Measurements from ENCODE around the gene ATP5PO. TPM values are rescaled to one million over a fixed set of nuclear protein-coding genes. Genes with fewer than 3 reads are reported as not detected.

ATP5PO gene
- total and polyA plus RNA-seq, 2 of the 13 experiments (the other 11 are each of a cell fraction or from before 2014, with no cell fraction given) = 256 to 297 TPM

DNA sequence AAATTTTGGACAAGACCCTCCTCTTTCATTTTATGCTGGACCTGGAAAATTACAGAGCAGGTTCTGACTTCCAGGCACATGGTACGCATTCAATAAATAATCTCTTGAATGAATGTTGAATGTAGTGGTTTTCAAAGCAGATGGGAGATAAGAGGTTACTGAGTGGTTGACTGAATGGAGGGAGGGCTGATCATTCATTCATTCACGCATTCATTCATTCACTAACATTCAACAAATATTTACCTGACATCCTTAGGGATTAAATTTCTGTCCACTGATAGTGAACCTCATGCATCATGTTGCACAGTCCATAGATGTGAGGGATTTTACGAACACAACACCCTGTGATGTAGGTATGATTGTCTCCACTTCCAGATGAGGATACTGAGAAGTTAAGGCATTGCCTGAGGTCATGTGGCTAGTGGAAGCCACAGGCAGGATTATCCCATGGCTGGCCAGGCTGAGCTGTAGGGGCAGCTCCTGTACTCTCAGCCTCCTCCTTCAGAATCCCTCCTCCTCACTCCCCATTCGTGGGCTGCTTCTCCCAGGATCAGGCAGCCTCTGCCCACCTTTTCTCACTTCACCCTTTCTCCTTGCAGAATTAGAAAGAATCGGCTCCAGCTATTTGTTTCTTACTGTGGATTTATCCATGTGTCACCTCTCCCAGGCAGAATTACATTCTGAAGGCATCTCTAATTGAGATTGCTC, 48.4 kb upstream of the ATP5PO start:
- BruUV-seq (replicated peaks) = no TSS peak
- Histone ChIP-seq H3K4me1 (ENCODE audit: insufficient read depth, low read length) (peaks cover 29% of the 10 kb centered on the region), H3K36me3 (replicated peaks in 1 of 2; ENCODE audit: control insufficient read depth in 1 of 2, insufficient read depth in 2 of 2, low read length in 2 of 2) (no peaks in the 10 kb centered on the region), H3K4me2 (ENCODE audit: low read depth, low read length) (no peak overlapping the region), H3K9ac (ENCODE audit: insufficient read depth, low read depth, low read length) (no peak overlapping the region), H3K79me2 (ENCODE audit: insufficient read depth, low read length) (no peaks in the 10 kb centered on the region), H3K27me3 (ENCODE audit: control insufficient read depth in 1 of 2, insufficient read depth in 2 of 2, low read length in 2 of 2) (peaks cover 0 to 2% of the 10 kb centered on the region in 2 experiments; a peak in 1 of 5 replicates), H2AFZ (ENCODE audit: low read length) (no peak overlapping the region), H3K27ac (ENCODE audit: extremely low read length, insufficient read depth, low read length) (no peak overlapping the region), H4K20me1 (ENCODE audit: insufficient read depth, low read length) (no peaks in the 10 kb centered on the region), H3K9me3 (ENCODE audit: low read length) (no peaks in the 10 kb centered on the region), H3K4me3 (replicated peaks in 1 of 3; ENCODE audit: insufficient read depth in 1 of 3, low read depth in 2 of 3, low read length in 3 of 3) (no peak overlapping the region)
- TF ChIP-seq ZNF292 (CRISPR knock-in tag; IDR thresholded peaks at IDR 0.05; ENCODE audit: borderline replicate concordance, low read depth) (no peak), RBAK (CRISPR knock-in tag; IDR thresholded peaks at IDR 0.05) (no peak), XRCC5 (optimal IDR thresholded peaks at IDR 0.05; ENCODE audit: low read length) (no peak), ZNF3 (CRISPR knock-in tag; IDR thresholded peaks at IDR 0.05) (no peak), MTF2 (CRISPR knock-in tag; IDR thresholded peaks at IDR 0.05; ENCODE audit: borderline replicate concordance) (no peak), ZNF124 (CRISPR knock-in tag; IDR thresholded peaks at IDR 0.05) (no peak), RFXANK (CRISPR knock-in tag; IDR thresholded peaks at IDR 0.05) (no peak)
- TF ChIP-seq, protein P1, sequence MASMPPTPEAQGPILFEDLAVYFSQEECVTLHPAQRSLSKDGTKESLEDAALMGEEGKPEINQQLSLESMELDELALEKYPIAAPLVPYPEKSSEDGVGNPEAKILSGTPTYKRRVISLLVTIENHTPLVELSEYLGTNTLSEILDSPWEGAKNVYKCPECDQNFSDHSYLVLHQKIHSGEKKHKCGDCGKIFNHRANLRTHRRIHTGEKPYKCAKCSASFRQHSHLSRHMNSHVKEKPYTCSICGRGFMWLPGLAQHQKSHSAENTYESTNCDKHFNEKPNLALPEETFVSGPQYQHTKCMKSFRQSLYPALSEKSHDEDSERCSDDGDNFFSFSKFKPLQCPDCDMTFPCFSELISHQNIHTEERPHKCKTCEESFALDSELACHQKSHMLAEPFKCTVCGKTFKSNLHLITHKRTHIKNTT (CRISPR knock-in tag; IDR thresholded peaks at IDR 0.05) = no peak
- 21% methylated on average over 5 of the region's 5 CpGs for WGBS (ENCODE audit: low lambda C conversion rate)
- ChIA-PET CTCF (ENCODE audit: low intra/inter-chr PET ratio, low total read pairs) (no interaction called here), POLR2A (no interaction called here)
- intact Hi-C loops (cut with micrococcal nuclease; ENCODE audit: unreplicated experiment) (no loop called here), in situ Hi-C loops (cut with HindIII; ENCODE audit: extremely low pct_ligation_motif_present, low pct_unique_long_range_greater_than_20kb) (no loop called here)
- ATAC-seq (no peak), DNase-seq (ENCODE audit: low spot score) (no peak), FAIRE-seq (no peak)

DNA sequence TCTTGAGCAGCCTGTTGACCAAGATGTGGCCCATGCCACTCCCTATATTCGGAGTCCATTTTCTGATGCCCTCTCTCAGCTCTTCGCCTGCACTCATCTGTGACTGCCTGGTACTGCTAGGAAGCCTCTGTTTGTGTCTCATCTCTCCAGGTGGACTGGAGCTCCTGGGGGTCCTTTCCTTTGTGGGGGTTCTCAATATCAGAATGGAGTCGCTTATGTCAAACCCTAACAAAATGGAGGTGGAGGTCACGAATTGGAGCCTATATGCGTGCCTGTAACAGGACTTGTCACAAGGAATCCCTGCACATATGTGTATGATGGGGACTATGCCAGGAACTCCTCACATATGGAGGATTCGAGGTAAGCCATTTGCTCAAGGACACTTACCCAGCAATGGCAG, 46.7 kb upstream of the ATP5PO start:
- 43% methylated on average over 6 of the region's 6 CpGs for WGBS (ENCODE audit: low lambda C conversion rate)
- Histone ChIP-seq H3K27ac (ENCODE audit: extremely low read length, insufficient read depth, low read length) (no peak overlapping the region), H4K20me1 (ENCODE audit: insufficient read depth, low read length) (no peaks in the 10 kb centered on the region), H3K9ac (ENCODE audit: insufficient read depth, low read depth, low read length) (no peak overlapping the region), H3K4me1 (ENCODE audit: insufficient read depth, low read length) (peaks cover 11% of the 10 kb centered on the region), H3K27me3 (ENCODE audit: control insufficient read depth in 1 of 2, insufficient read depth in 2 of 2, low read length in 2 of 2) (peaks cover 0 to 2% of the 10 kb centered on the region in 2 experiments; a peak in 1 of 5 replicates), H3K36me3 (replicated peaks in 1 of 2; ENCODE audit: control insufficient read depth in 1 of 2, insufficient read depth in 2 of 2, low read length in 2 of 2) (no peaks in the 10 kb centered on the region), H3K79me2 (ENCODE audit: insufficient read depth, low read length) (no peaks in the 10 kb centered on the region), H3K4me3 (replicated peaks in 1 of 3; ENCODE audit: insufficient read depth in 1 of 3, low read depth in 2 of 3, low read length in 3 of 3) (no peak overlapping the region), H2AFZ (ENCODE audit: low read length) (no peak overlapping the region), H3K4me2 (ENCODE audit: low read depth, low read length) (no peak overlapping the region), H3K9me3 (ENCODE audit: low read length) (no peaks in the 10 kb centered on the region)
- in situ Hi-C loops (cut with HindIII; ENCODE audit: extremely low pct_ligation_motif_present, low pct_unique_long_range_greater_than_20kb) = no loop called here
- ATAC-seq = no peak
- POLR2A ChIA-PET = no interaction called here
- no peak for DNase-seq (ENCODE audit: low spot score)
- no peak for TF ChIP-seq ZMYM2 (CRISPR knock-in tag; IDR thresholded peaks at IDR 0.05)
- no peak for TF ChIP-seq ZNF335 (CRISPR knock-in tag; IDR thresholded peaks at IDR 0.05)
- TF ChIP-seq ESRRA (CRISPR knock-in tag; IDR thresholded peaks at IDR 0.05; ENCODE audit: low read depth) = no peak
- no peak for TF ChIP-seq ZNF282 (IDR thresholded peaks at IDR 0.05; ENCODE audit: partially characterized antibody)
- TF ChIP-seq ZNF33B (CRISPR knock-in tag; IDR thresholded peaks at IDR 0.05) = no peak
- no peak for TF ChIP-seq TCF7 (IDR thresholded peaks at IDR 0.05; ENCODE audit: low read depth)
- no TSS peak for BruUV-seq (replicated peaks)
- intact Hi-C loops (cut with micrococcal nuclease; ENCODE audit: unreplicated experiment) = no loop called here
- CTCF ChIA-PET (ENCODE audit: low intra/inter-chr PET ratio, low total read pairs) = no interaction called here
- FAIRE-seq = no peak
